K562 (cell line): ENCODE measurements around the gene BCAR1. TPM values are rescaled to one million over a fixed set of nuclear protein-coding genes. Genes with fewer than 3 reads are reported as not detected.
A peak's percentile ranks its signal among the peaks of the same experiment; 100 is the strongest.

Experiments
- ATF1 ChIP-seq, 2 experiments: fragments of 450-650 bp in 1 of 2; IDR thresholded peaks; 2 replicates each; pipeline ENCODE4 v1.6.1; 2016; ENCODE audit warnings: missing compliant biosample characterization in 1 of 2, missing genetic modification characterization in 1 of 2
- BRF2 ChIP-seq: IDR thresholded peaks from 3 replicates; pipeline ENCODE4 v1.6.1; 2011; ENCODE audit warnings: borderline replicate concordance, mild to moderate bottlenecking; ENCODE audit not compliant: insufficient read length, insufficient read depth
- DLX4 ChIP-seq: fragments of 250-450 bp; sonication (Bioruptor Pico); IDR thresholded peaks from 2 replicates; pipeline ENCODE4 v1.6.1; 2021; ENCODE audit warnings: mild to moderate bottlenecking
- E2F8 ChIP-seq: fragments of 450-650 bp; IDR thresholded peaks from 2 replicates; pipeline ENCODE4 v1.7.1; 2018; ENCODE audit warnings: mild to moderate bottlenecking, low read depth; ENCODE audit not compliant: partially characterized antibody
- HSF4 ChIP-seq: fragments of 250-450 bp; sonication (Bioruptor Pico); IDR thresholded peaks from 2 replicates; pipeline ENCODE4 v2.1.2; 2022; ENCODE audit warnings: mild to moderate bottlenecking, moderate library complexity, borderline replicate concordance
- JUND ChIP-seq, 2 experiments: IDR thresholded peaks; 2 replicates in 1 of 2; 3 replicates in 1 of 2; pipeline ENCODE4 v1.6.1; 2011; ENCODE audit warnings: borderline replicate concordance in 2 of 2, low read depth in 2 of 2, low read length in 2 of 2, improper control_type of control experiment in 1 of 2, missing biosample characterization in 1 of 2, missing genetic modification characterization in 1 of 2, missing genetic modification reagents in 1 of 2
- MAFG ChIP-seq: fragments of 450-650 bp; conservative IDR thresholded peaks from 2 replicates; pipeline ENCODE4 v1.6.1; 2016; ENCODE audit warnings: missing genetic modification characterization, missing compliant biosample characterization
- MCM3 ChIP-seq: fragments of 450-650 bp; IDR thresholded peaks from 2 replicates; pipeline ENCODE4 v1.6.1; 2016
- MTA1 ChIP-seq: fragments of 450-650 bp; IDR thresholded peaks from 2 replicates; pipeline ENCODE4 v1.6.1; 2017; ENCODE audit warnings: borderline replicate concordance
- POLR2G ChIP-seq: fragments of 200-400 bp; formaldehyde crosslinking; IDR thresholded peaks from 2 replicates; pipeline ENCODE4 v1.6.1; 2017; ENCODE audit warnings: low read depth, mild to moderate bottlenecking, antibody characterized with exemption, low read length, moderate library complexity
- POLR2H ChIP-seq: IDR thresholded peaks from 2 replicates; pipeline ENCODE4 v1.6.1; 2016; ENCODE audit warnings: missing genetic modification characterization, low read depth, mild to moderate bottlenecking, control low read depth, missing compliant biosample characterization, moderate library complexity
- SMARCE1 ChIP-seq: fragments of 450-650 bp; IDR thresholded peaks from 2 replicates; pipeline ENCODE4 v1.7.1; 2016; ENCODE audit warnings: mild to moderate bottlenecking
- SRF ChIP-seq, 2 experiments: fragments of 250-450, 450-650 bp in 1 of 2; sonication (Bioruptor Pico) in 1 of 2; sonication (generic) in 1 of 2; formaldehyde crosslinking; IDR thresholded peaks; 2 replicates each; pipeline versions ENCODE4 v1.5.0 to v1.5.1; 2020 to 2022; ENCODE audit warnings: mild to moderate bottlenecking in 1 of 2, missing genetic modification reagents in 1 of 2
- SUPT5H ChIP-seq: fragments of 450-650 bp; IDR thresholded peaks from 2 replicates; pipeline ENCODE4 v1.6.1; 2016
- THRB ChIP-seq: fragments of 450-650 bp; formaldehyde crosslinking; conservative IDR thresholded peaks from 2 replicates; pipeline ENCODE4 v1.4.0; 2022; ENCODE audit warnings: mild to moderate bottlenecking, missing genetic modification characterization
- VEZF1 ChIP-seq: fragments of 200-800 bp; sonication (Bioruptor generic); IDR thresholded peaks from 2 replicates; pipeline ENCODE4 v1.6.1; 2017; ENCODE audit warnings: missing genetic modification characterization, missing compliant biosample characterization
- YBX1 ChIP-seq: fragments of 450-650 bp; IDR thresholded peaks from 2 replicates; pipeline ENCODE4 v1.7.1; 2016; ENCODE audit warnings: mild to moderate bottlenecking
- ZFP30 ChIP-seq: fragments of 250-450 bp; sonication (Bioruptor Pico); IDR thresholded peaks from 2 replicates; pipeline ENCODE4 v1.8.0; 2022; ENCODE audit warnings: moderate library complexity, mild to moderate bottlenecking, inconsistent platforms, borderline replicate concordance
- ZNF121 ChIP-seq: sonication (generic); formaldehyde crosslinking; conservative IDR thresholded peaks from 2 replicates; pipeline ENCODE4 v1.8.0; 2022; ENCODE audit warnings: missing genetic modification reagents
- ZSCAN29 ChIP-seq: fragments of 450-650 bp; IDR thresholded peaks from 2 replicates; pipeline ENCODE4 v1.6.1; 2017
- polyA plus RNA-seq, 8 experiments: library from polyadenylated mRNA; depleted of rRNA in 4 of 8; stranded (reverse) in 5 of 8; unstranded in 3 of 8; fragments of >200 nt; fragmentation: Nextera tagmentation in 2 of 8; fragmentation: Illumina TruSeq in 1 of 8; extraction: Ambion mirVana in 2 of 8; extraction: Trizol in 1 of 8; gene quantifications; 2 replicates each; pipeline versions ENCODE4 v1.2.1 to v1.2.3, GENCODE V29; 2011 to 2014; ENCODE audit warnings: inconsistent platforms in 1 of 8, missing spikeins in 1 of 8
- total RNA-seq, 7 experiments: library from RNA; depleted of rRNA in 6 of 7; stranded (reverse); fragments of >200 nt in 6 of 7; fragmentation: Illumina TruSeq in 2 of 7; extraction: Trizol in 2 of 7; gene quantifications; 2 replicates each; pipeline versions ENCODE4 v1.2.1 to v1.2.3, GENCODE V29; 2011 to 2021; ENCODE audit warnings: low replicate concordance in 1 of 7

The BCAR1 gene
- total and polyA plus RNA-seq, 9 of the 15 experiments (the other 6 are each of a cell fraction or from before 2014, with no cell fraction given), result 0.10 to 26.3 (median 3.6) TPM

- TF ChIP-seq THRB (CRISPR knock-in tag), result no peak
- no peak for TF ChIP-seq ZFP30 (CRISPR knock-in tag)
- TF ChIP-seq POLR2G, result peak; percentile 10; the same call in 1 of the 2 replicates
- no peak for TF ChIP-seq SMARCE1
- no peak for TF ChIP-seq MAFG (tag)
- no peak for TF ChIP-seq ZNF121 (CRISPR knock-in tag)
- no peak for TF ChIP-seq MTA1
- TF ChIP-seq JUND (IDR thresholded peaks at IDR 0.05; ENCODE audit: borderline replicate concordance, low read depth, low read length), result peak; percentile 56
- TF ChIP-seq JUND (tag; IDR thresholded peaks at IDR 0.05; ENCODE audit: borderline replicate concordance, low read depth, low read length), result no peak
- TF ChIP-seq POLR2H (tag), result no peak
- TF ChIP-seq ATF1 (CRISPR knock-in tag; IDR thresholded peaks at IDR 0.05), result no peak
- no peak for TF ChIP-seq ATF1 (tag; IDR thresholded peaks at IDR 0.05)
- TF ChIP-seq BRF2, result no peak
- no peak for TF ChIP-seq SUPT5H
- TF ChIP-seq ZSCAN29, result no peak
- TF ChIP-seq VEZF1 (CRISPR knock-in tag), result peak; percentile 47; the same call in 1 of the 2 replicates
- no peak for TF ChIP-seq YBX1
- peak in 1 of 2 experiments; percentile 85; a peak in 2 of 4 replicates for TF ChIP-seq SRF (CRISPR knock-in tag; IDR thresholded peaks at IDR 0.05)
- TF ChIP-seq MCM3, result no peak
- no peak for TF ChIP-seq E2F8
- no peak for TF ChIP-seq DLX4 (CRISPR knock-in tag)
- TF ChIP-seq HSF4 (CRISPR knock-in tag), result no peak
Measured at GRCh38 chr16:75244844-75245758, 6.3 kb downstream of the BCAR1 start (continued).
